ENCODE data around the gene PSD.

PSD gene

GRCh38 chr10:102401735-102402511 is 16.7 kb downstream of the PSD start:
- H3K27ac ChIP-seq (replicated peaks) = no peak overlapping the region
- no peak for DNase-seq (ENCODE audit: low read depth in 1 of 2, low spot score in 1 of 2)
- no peak for TF ChIP-seq SPI1 (IDR thresholded peaks at IDR 0.05; ENCODE audit: borderline replicate concordance, low read depth)
- TF ChIP-seq POLR2AphosphoS5 (IDR thresholded peaks at IDR 0.05; ENCODE audit: low read depth) = no peak
- no peak for TF ChIP-seq CTCF (IDR thresholded peaks at IDR 0.05; ENCODE audit: insufficient read depth, low read length)
- TF ChIP-seq GABPA (IDR thresholded peaks at IDR 0.05; ENCODE audit: low read depth) = no peak
- TF ChIP-seq, protein P1, sequence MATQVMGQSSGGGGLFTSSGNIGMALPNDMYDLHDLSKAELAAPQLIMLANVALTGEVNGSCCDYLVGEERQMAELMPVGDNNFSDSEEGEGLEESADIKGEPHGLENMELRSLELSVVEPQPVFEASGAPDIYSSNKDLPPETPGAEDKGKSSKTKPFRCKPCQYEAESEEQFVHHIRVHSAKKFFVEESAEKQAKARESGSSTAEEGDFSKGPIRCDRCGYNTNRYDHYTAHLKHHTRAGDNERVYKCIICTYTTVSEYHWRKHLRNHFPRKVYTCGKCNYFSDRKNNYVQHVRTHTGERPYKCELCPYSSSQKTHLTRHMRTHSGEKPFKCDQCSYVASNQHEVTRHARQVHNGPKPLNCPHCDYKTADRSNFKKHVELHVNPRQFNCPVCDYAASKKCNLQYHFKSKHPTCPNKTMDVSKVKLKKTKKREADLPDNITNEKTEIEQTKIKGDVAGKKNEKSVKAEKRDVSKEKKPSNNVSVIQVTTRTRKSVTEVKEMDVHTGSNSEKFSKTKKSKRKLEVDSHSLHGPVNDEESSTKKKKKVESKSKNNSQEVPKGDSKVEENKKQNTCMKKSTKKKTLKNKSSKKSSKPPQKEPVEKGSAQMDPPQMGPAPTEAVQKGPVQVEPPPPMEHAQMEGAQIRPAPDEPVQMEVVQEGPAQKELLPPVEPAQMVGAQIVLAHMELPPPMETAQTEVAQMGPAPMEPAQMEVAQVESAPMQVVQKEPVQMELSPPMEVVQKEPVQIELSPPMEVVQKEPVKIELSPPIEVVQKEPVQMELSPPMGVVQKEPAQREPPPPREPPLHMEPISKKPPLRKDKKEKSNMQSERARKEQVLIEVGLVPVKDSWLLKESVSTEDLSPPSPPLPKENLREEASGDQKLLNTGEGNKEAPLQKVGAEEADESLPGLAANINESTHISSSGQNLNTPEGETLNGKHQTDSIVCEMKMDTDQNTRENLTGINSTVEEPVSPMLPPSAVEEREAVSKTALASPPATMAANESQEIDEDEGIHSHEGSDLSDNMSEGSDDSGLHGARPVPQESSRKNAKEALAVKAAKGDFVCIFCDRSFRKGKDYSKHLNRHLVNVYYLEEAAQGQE (IDR thresholded peaks at IDR 0.05; ENCODE audit: insufficient replicate concordance, low read depth) = no peak

GRCh38 chr10:102401342-102401654 is 17.3 kb downstream of the PSD start:
- no peak for TF ChIP-seq CTCF (IDR thresholded peaks at IDR 0.05; ENCODE audit: insufficient read depth, low read length)
- TF ChIP-seq, protein P1 (IDR thresholded peaks at IDR 0.05; ENCODE audit: insufficient replicate concordance, low read depth) = no peak
- no peak for TF ChIP-seq GABPA (IDR thresholded peaks at IDR 0.05; ENCODE audit: low read depth)

More at GRCh38 chr10:102401735-102402511, 16.7 kb downstream of the PSD start:
- H3K4me3 ChIP-seq (replicated peaks; ENCODE audit: insufficient read depth, low read length) = no peak overlapping the region
- no peaks in the 10 kb centered on the region for H3K27me3 ChIP-seq (ENCODE audit: insufficient read depth, poor library complexity, severe bottlenecking)

GRCh38 chr10:102400598-102401341 is 17.8 kb downstream of the PSD start:
- H3K27ac ChIP-seq (replicated peaks) = no peak overlapping the region
- TF ChIP-seq SPI1 (IDR thresholded peaks at IDR 0.05; ENCODE audit: borderline replicate concordance, low read depth) (no peak), POLR2AphosphoS5 (IDR thresholded peaks at IDR 0.05; ENCODE audit: low read depth) (no peak), CTCF (IDR thresholded peaks at IDR 0.05; ENCODE audit: insufficient read depth, low read length) (no peak), GABPA (IDR thresholded peaks at IDR 0.05; ENCODE audit: low read depth) (no peak)
- TF ChIP-seq, protein P1 (IDR thresholded peaks at IDR 0.05; ENCODE audit: insufficient replicate concordance, low read depth) = no peak
- H3K27me3 ChIP-seq (ENCODE audit: insufficient read depth, poor library complexity, severe bottlenecking) = no peaks in the 10 kb centered on the region
- DNase-seq (ENCODE audit: low read depth in 1 of 2, low spot score in 1 of 2) = no peak
- no peak overlapping the region for H3K4me3 ChIP-seq (replicated peaks; ENCODE audit: insufficient read depth, low read length)

More at GRCh38 chr10:102401342-102401654, 17.3 kb downstream of the PSD start:
- DNase-seq (ENCODE audit: low read depth in 1 of 2, low spot score in 1 of 2) = no peak
- H3K27me3 ChIP-seq (ENCODE audit: insufficient read depth, poor library complexity, severe bottlenecking) = no peaks in the 10 kb centered on the region
- no peak overlapping the region for H3K27ac ChIP-seq (replicated peaks)
- H3K4me3 ChIP-seq (replicated peaks; ENCODE audit: insufficient read depth, low read length) = no peak overlapping the region
